GM18519 (cell line): ENCODE data around the gene ASCC2.
"Not testable (repeated sequence)": the region's sequence is repeated elsewhere in the genome, so short reads cannot be mapped to it uniquely, and the experiment has no call there.

Source experiments
- ATAC-seq: cut with Tn5 transposase; IDR thresholded peaks from one replicate; pipeline ENCODE4 v1.9.1; 2021; ENCODE audit warnings: mild to moderate bottlenecking, moderate library complexity; ENCODE audit not compliant: unreplicated experiment, low FRiP score

ASCC2 gene

GRCh38 chr22:29860006-29860766, 22.1 kb upstream of the ASCC2 start:
- ATAC-seq: no peak

GRCh38 chr22:29859030-29859429, 21.0 kb upstream of the ASCC2 start:
- ATAC-seq: not testable (repeated sequence)

- no peak for ATAC-seq
Observed at GRCh38 chr22:29856496-29856895, 18.4 kb upstream of the ASCC2 start.

GRCh38 chr22:29855611-29856181, 17.6 kb upstream of the ASCC2 start:
- ATAC-seq: no peak

- ATAC-seq: no peak
Observed at GRCh38 chr22:29854432-29854831, 16.4 kb upstream of the ASCC2 start.

GRCh38 chr22:29848111-29848510, 10.0 kb upstream of the ASCC2 start:
- ATAC-seq: no peak

GRCh38 chr22:29846290-29846689, 8.2 kb upstream of the ASCC2 start:
- no peak for ATAC-seq

- no peak for ATAC-seq
Observed at GRCh38 chr22:29842740-29843139, 4.7 kb upstream of the ASCC2 start.

GRCh38 chr22:29842172-29842571, 4.1 kb upstream of the ASCC2 start:
- ATAC-seq: no peak

- no peak for ATAC-seq
Observed at GRCh38 chr22:29840498-29840897, 2.4 kb upstream of the ASCC2 start.

GRCh38 chr22:29839039-29839438, 965 bp upstream of the ASCC2 start:
- ATAC-seq: no peak

GRCh38 chr22:29838599-29838956, 504 bp upstream of the ASCC2 start:
- ATAC-seq: no peak

GRCh38 chr22:29836791-29837370, 1.2 kb downstream of the ASCC2 start:
- ATAC-seq: not testable (repeated sequence)

- ATAC-seq: no peak
Observed at GRCh38 chr22:29834046-29834445, 4.0 kb downstream of the ASCC2 start.

GRCh38 chr22:29833392-29833965, 4.6 kb downstream of the ASCC2 start:
- no peak for ATAC-seq

- ATAC-seq: no peak
Observed at GRCh38 chr22:29831958-29832357, 6.1 kb downstream of the ASCC2 start.

- no peak for ATAC-seq
Observed at GRCh38 chr22:29831186-29831921, 6.7 kb downstream of the ASCC2 start.

- no peak for ATAC-seq
Observed at GRCh38 chr22:29830585-29830984, 7.5 kb downstream of the ASCC2 start.

- ATAC-seq: not testable (repeated sequence)
Observed at GRCh38 chr22:29827726-29828125, 10.3 kb downstream of the ASCC2 start.

GRCh38 chr22:29827091-29827490, 11.0 kb downstream of the ASCC2 start:
- no peak for ATAC-seq

GRCh38 chr22:29825578-29825977, 12.5 kb downstream of the ASCC2 start:
- ATAC-seq: no peak
